ENCODE results near the gene RPL13A.

Gene RPL13A

GRCh38 chr19:49512970-49513745 lies 25.8 kb downstream of the RPL13A start:
- DNase-seq, result peak; percentile 83

DNA sequence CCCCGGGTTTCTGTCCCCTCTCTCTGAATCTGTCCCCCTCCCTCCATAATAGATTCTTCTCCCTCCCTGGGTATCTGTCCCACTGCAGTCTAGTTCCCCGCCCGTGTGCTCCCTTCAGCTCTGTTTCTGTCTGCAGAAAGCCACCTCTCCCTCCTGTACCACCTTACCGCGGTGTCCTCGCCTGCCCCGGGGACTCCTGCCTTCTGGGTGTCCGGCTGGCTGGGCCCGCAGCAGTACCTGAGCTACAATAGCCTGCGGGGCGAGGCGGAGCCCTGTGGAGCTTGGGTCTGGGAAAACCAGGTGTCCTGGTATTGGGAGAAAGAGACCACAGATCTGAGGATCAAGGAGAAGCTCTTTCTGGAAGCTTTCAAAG lies 26.3 kb downstream of the RPL13A start:
- no peak for DNase-seq

DNA sequence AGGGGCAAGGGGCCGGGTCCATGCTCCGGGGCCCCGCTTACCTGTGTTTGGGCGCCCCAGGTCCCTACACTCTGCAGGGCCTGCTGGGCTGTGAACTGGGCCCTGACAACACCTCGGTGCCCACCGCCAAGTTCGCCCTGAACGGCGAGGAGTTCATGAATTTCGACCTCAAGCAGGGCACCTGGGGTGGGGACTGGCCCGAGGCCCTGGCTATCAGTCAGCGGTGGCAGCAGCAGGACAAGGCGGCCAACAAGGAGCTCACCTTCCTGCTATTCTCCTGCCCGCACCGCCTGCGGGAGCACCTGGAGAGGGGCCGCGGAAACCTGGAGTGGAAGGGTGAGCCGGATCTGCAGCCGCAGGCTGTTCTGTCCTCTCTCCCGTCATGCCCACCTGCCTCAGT lies 26.7 kb downstream of the RPL13A start:
- no peak for DNase-seq

GRCh38 chr19:49515767-49516166 lies 28.4 kb downstream of the RPL13A start:
- DNase-seq, result no peak

DNA sequence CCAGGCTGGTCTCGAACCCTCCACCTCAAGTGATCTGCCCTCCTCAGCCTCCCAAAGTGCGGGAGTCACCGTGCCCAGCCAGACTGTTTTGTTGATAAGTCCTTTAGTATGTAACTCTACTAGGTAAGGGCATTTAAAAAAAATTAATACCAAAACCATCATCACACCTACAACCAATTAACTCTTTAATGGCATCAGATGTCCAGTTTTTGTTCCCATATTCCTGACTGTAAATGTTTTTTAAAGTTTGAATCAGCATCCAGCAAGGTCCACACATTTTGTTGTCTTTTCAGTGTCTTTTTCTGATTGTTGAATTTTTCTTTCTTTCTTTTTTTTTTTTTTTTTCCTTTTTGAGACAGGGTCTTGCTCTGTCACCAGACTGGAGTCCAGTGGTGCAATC lies 30.6 kb downstream of the RPL13A start:
- no peak for DNase-seq

DNA sequence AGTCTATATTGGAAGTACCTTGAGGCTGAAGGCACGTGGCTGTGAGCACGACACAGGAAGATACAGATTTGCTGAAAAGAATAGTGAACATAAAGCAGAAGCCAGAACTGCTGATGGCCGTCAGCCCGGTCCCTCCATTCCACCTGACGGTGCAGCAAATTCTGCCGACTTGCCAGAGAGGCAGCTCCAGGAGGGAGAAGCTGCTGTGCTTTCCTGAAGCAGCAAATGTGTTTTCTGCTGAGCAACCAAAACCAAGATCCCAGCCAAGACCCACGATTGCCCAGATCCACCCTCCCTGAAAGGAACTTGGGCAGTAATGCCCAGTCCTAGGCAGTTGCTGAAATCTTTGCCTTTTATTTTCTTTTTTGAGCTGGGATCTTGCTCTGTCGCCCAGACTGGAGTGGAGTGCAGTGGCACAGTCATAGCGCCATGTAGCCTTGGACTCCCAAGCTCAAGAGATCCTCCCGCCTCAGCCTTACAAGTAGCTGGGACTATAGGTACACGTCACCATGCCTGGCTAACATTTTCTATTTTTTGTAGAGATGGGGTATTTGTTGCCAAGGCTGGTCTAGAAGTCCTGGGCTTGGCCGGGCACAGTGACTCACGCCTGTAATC lies 33.4 kb downstream of the RPL13A start:
- DNase-seq, result no peak

DNA sequence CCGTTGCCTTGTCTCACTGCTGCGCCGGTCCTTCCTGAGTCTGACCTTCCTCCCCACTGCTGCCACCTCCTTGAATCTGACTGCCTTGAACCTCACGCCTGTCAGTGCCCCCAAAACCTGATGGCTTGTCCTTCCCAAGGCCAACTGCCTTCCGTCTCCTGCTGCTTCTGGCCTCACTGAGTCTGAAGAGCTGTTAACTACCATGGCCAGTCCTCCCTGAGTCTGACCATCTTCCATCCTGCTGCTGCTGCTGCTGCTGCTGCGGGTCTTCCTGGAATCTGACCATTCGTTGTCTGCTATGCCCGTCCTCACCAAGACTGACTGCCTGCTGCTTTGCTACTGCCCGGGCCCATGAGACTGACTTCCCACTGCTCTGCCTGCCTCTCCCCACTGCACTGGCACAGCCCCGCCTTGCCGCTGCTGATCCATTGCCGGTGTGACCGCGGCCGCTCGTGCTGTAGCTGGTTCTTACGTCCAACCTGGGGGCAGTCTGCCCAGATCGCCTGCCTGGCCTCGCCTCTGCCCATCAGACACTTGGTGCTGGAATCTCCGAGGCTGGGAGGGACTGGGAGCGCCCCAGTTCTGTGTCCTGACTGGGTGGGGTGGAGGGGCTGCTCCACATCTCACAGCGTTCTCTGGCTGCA lies 37.5 kb downstream of the RPL13A start:
- no peak for DNase-seq

DNA sequence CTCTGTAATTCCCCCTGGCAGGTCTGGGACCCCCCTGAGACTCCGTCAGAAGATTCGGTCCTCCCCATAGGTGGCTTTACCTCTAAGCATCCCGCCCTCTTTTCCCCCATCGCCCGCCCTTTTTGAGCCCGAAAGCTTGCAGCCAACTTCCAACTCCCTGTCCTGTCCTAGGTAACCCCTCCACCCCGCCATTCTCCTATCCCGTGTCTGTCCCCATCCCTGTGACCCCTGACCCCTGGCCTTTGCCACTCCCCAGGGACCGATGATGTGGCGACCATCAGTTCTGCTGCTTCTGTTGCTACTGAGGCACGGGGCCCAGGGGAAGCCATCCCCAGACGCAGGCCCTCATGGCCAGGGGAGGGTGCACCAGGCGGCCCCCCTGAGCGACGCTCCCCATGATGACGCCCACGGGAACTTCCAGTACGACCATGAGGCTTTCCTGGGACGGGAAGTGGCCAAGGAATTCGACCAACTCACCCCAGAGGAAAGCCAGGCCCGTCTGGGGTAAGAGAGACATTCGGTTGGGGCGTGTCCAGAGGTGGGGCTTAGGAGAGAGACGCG lies 40.9 kb downstream of the RPL13A start:
- DNase-seq, result peak; percentile 62

DNA sequence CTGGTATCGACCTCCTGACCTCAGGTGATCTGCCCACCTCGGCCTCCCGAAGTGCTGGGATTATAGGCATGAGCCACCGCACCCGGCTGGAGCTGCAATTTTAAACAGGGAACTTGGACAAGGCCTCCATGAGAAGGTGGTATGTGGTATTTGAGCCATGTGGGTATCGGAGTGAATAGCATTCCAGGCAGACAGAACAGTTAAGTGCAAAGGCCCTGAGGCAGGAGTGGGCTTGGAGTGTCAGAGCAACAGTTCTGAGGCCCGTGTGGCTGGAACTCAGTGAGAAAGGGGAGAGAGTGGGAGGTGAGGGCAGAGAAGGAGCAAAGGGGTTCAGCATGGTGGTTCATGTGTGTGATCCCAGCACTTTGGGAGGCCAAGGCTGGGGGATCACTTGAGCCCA lies 43.3 kb downstream of the RPL13A start:
- DNase-seq, result no peak

DNA sequence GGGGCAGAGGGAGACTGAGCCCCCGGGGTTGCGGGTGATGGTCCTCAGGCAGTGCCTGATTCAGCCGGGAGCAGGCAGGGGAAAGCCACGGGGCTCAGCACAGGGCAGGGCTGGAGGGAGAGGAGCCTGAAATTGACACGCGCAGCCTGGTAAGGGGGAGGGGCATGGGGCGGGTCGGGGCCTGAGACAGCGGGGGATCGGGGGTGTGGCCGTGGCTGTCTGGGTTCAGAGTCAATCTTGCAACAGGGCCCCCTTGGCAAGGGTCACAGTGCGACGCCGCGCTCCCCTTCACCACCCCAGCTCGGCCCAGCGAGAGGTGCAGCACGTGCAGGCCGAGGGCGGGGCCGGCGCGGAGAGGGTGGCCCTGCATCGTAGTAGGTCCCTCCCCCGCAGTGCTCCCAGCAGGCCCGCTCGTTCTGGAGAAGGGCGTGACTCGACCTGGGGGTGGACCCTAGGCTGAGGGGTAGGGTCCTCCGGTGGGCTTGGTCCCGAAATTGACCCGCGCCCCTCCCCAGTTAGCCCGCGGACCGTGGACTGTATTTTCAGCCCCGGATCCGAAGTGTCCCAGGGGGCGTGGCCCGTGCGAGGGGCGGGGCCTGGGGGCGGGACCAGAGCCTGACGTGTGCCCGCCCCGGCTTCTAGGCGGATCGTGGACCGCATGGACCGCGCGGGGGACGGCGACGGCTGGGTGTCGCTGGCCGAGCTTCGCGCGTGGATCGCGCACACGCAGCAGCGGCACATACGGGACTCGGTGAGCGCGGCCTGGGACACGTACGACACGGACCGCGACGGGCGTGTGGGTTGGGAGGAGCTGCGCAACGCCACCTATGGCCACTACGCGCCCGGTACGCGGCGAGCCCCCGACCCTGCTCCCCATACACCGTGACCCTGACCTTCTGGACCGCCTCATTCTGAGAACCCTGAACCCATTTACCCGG lies 46.4 kb downstream of the RPL13A start:
- peak; percentile 80 for DNase-seq

DNA sequence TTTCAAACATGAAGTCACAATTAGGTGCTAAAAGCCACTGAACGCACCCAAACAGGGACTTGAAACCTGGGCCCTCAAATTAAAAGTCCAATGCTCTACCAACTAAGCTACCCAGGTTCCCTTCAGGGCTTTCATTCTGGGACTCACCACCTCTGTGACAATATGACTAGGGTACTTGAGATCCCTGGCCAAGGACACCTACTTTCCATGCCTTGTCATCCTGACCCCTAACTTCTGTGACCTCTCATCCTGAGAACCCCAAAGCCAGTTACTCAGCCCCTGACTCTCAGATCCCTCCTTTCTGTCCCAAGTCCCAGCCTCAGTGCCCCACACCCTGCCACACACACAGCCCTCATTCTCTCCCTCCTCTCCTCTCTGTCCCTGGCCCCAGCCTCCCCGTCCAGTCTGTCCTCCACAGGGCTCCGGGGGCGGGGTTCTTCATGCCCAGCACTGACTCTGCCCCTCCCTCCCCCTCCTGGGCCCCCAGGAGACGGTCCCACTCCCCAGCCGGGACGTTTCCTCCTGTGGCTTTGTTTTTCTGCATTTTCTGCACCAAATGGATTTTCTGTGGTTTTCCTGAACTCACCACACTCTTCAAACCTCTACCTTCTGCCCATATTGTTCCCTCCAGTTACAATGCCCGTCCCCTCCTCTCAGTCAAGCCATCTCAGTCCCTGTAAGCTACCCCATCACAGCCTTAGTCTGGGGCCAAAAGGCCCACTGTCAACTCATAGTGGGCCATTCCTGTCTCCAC lies 47.4 kb downstream of the RPL13A start:
- no peak for DNase-seq

- DNase-seq, result no peak
These were observed 49.6 kb downstream of the RPL13A start for GRCh38 chr19:49536921-49537462.

DNA sequence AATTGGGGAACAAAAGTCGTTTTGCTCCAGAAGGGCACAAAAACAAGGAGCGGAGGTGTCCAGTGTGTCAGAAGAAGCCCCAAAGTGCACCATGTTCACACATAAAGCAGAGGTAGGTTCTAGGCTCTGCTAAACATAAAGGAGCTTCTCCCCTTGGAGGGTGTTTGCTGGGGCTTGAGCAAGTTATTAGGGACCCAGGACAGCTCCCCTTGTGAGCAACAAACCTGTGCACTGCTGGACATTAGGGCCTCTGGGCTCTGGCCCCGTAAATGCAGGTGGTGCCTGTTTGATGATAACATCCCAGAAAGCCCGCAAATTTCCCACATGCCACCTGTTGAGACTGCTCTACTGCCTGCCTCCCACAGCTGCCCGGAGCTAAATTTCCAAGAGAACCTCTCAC lies 51.2 kb downstream of the RPL13A start:
- DNase-seq, result no peak

GRCh38 chr19:49539192-49539952 lies 52.0 kb downstream of the RPL13A start:
- no peak for DNase-seq

All from left hindlimb (tissue), 1 donor.